Heart left ventricle (tissue), 13 donors: ENCODE measurements around the gene NRCAM.

ENCODE experiments used
- POLR2A ChIP-seq, 2 donors: fragments of 450-650 bp; IDR thresholded peaks; one replicate each; pipeline ENCODE4 v1.6.1; 2017; ENCODE audit warnings: antibody characterized with exemption in 2 of 2, mild to moderate bottlenecking in 2 of 2, moderate library complexity in 2 of 2
- TF ChIP-seq, protein P1 (sequence below), 12 donors: fragments of 200-600 bp; sonication (generic) in 4 of 12; IDR thresholded peaks; one replicate each; pipeline versions ENCODE4 v1.5.0 to v1.8.0; 2018 to 2022; ENCODE audit warnings: antibody characterized with exemption in 12 of 12, mild to moderate bottlenecking in 5 of 12
- donor health status: ischemic (EF 13 %, LVEDD 7.1; RV severe dilation, severe dysfunction).
- donor health status: DM: no; HTN: yes; CAD: no.
- donor health status: DM: no; HTN: no; CAD: no.
- donor health status: ischemic (EF 25% LVEDD 6.9; RV normal size, moderate dysfunction).
- donor health status: ischemic (EF 25% LVEDD 5.7; RV mildly dilated, moderate dysfunction).
- donor health status: ischemic (EF 35%, LVEDD 5.7; RV mildly dilated, moderate dysfunction).
- donor health status: nonischemic (EF 11% LVEDD 7.7; RV severe dilation, severe dysfunction).
- donor health status: DM: yes; HTN: yes; CAD: no.
- donor health status: PGD.
- donor health status: ischemic (EF 29% LVEDD 5.4; RV normal size, mild dysfunction).
- donor health status: nonischemic (EF 23%, LVEDD 6.1; RV moderate dilation, normal function).

DNA sequence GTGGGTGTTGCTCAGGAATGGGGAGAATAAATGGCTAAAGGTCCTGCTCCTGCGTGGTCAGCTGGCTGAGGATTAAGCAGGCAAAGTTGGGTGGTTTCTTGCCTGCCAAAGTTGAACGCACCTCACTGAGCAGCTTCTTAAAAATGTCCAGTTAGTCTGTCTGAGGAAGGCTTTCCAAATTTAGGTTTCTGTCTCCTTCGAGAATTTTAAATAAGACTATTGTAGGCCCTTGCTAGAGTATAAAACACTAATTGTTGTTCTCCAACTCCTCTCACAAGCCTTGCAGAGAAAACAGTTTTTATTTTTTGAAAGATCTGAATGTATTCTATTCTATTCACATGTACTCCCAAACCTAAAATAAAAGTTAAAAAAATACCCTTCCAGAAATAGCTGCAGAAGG lies 204.1 kb downstream of the NRCAM start:
- TF ChIP-seq, protein P1, sequence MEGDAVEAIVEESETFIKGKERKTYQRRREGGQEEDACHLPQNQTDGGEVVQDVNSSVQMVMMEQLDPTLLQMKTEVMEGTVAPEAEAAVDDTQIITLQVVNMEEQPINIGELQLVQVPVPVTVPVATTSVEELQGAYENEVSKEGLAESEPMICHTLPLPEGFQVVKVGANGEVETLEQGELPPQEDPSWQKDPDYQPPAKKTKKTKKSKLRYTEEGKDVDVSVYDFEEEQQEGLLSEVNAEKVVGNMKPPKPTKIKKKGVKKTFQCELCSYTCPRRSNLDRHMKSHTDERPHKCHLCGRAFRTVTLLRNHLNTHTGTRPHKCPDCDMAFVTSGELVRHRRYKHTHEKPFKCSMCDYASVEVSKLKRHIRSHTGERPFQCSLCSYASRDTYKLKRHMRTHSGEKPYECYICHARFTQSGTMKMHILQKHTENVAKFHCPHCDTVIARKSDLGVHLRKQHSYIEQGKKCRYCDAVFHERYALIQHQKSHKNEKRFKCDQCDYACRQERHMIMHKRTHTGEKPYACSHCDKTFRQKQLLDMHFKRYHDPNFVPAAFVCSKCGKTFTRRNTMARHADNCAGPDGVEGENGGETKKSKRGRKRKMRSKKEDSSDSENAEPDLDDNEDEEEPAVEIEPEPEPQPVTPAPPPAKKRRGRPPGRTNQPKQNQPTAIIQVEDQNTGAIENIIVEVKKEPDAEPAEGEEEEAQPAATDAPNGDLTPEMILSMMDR (IDR thresholded peaks at IDR 0.05), result no peak
- no peak for TF ChIP-seq POLR2A (IDR thresholded peaks at IDR 0.05)
